Measurements from ENCODE around the gene TIMM44. TPM values are rescaled to one million over a fixed set of nuclear protein-coding genes. Genes with fewer than 3 reads are reported as not detected.
A peak's percentile ranks its signal among the peaks of the same experiment; 100 is the strongest.
"Not testable (repeated sequence)": the region's sequence is repeated elsewhere in the genome, so short reads cannot be mapped to it uniquely, and the experiment has no call there.

TIMM44 gene
- total RNA-seq, 4 donors from 2014 or later, result 55.5 to 211 (median 80.7) TPM

GRCh38 chr19:7931221-7932061 is 12.0 kb downstream of the TIMM44 start:
- no peak for TF ChIP-seq POLR2A (IDR thresholded peaks at IDR 0.05)
- TF ChIP-seq CTCF (IDR thresholded peaks at IDR 0.05), result no peak
- Histone ChIP-seq H3K9me3 (no peaks in the 10 kb centered on the region), H3K36me3 (peaks cover 0 to 68% (median 4%) of the 10 kb centered on the region in 3 donors), H3K4me1 (peaks cover 0 to 5% (median under 1%) of the 10 kb centered on the region in 4 donors), H3K27ac (peak overlapping the region in 1 of 4 donors; percentile 42), H3K27me3 (no peaks in the 10 kb centered on the region), H3K4me3 (no peak overlapping the region)
- no peak for DNase-seq

DNA sequence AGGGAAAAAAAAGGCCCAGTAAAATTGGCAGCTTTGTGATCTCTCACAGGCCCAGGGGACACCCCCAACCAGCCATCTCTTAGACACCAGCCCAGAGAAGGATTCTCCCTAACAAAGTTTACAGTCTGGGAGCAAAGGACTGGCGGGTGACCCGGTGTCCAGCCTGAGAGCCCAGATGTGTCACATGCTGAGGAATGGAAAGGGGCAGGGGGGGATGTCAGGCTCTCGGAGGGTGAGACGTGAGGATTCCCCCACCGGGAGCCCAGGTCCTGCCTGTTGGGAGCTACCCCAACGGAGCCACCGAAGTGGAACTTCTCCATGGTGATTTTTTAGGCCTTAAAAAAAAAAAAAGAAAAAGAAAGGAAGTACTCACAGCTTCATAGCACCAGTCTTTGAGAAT is 12.7 kb downstream of the TIMM44 start:
- Histone ChIP-seq H3K27ac (peak overlapping the region in 1 of 4 donors; percentile 42), H3K36me3 (peaks cover 0 to 61% (median 4%) of the 10 kb centered on the region in 3 donors), H3K4me1 (peaks cover 0 to 9% (median 6%) of the 10 kb centered on the region in 4 donors), H3K27me3 (no peaks in the 10 kb centered on the region), H3K9me3 (no peaks in the 10 kb centered on the region), H3K4me3 (no peak overlapping the region)
- no peak for DNase-seq
- TF ChIP-seq CTCF (IDR thresholded peaks at IDR 0.05) (no peak), POLR2A (IDR thresholded peaks at IDR 0.05) (no peak)

- peak overlapping the region in 1 of 4 donors; percentile 61 for H3K27ac ChIP-seq
- not testable (repeated sequence) for H3K27me3 ChIP-seq, H3K9me3 ChIP-seq, H3K4me3 ChIP-seq
- peak in 1 of 3 donors; percentile 46 for DNase-seq
- H3K4me1 ChIP-seq, result peaks cover 0 to 17% (median 9%) of the 10 kb centered on the region in 4 donors
- peaks cover 0 to 54% (median 4%) of the 10 kb centered on the region in 3 donors for H3K36me3 ChIP-seq
Measured at GRCh38 chr19:7930030-7930429, 13.4 kb downstream of the TIMM44 start.

DNA sequence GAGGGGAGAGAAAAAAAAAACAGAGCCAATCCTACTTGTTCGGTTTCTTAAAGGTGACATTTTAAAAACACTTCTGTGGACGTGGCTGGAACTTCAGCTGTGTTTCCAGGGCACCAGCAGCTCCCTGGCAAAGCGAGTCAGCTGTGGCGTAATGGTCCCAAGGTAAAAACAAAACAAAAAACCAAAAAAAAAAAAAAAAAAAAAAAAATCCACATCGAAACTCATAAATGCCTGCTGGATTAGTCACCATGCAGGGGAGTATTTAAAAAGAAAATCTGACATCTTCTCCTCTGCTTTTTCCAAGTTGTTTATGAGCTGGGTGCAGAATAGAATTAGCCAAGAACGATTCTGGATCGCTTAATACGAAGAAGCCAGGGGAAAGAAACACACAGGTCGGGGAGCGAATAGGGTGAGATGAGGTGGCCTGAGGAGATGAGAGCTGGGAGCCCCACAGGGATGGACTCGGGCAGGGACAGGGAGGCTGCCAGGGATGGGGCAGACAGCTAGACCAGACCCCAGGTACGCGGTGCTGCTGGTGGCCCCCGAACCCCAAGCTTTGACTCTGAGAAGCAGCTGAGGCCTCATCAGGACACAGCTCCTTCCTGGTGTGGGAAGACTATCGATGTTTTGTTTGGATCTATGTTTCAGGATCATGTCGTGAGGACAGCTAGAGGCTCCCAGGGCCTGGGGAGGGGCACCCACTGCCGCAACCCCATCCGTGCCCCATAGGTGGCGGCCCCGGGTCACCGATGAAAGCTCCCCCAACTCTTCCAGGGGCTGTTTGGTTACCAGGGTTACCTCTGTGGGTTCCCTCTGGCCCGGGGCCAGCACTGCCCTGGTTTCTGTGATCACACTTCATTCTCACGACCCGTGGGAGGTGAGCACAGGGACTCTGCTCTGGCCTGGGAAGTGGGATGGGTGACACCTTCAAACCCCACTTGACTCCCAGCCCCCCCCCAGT is 14.4 kb downstream of the TIMM44 start:
- Histone ChIP-seq H3K4me1 (peaks cover 0 to 22% (median 12%) of the 10 kb centered on the region in 4 donors), H3K4me3 (no peak overlapping the region)
- DNase-seq, result peak in 2 of 3 donors; percentile 39 to 68

DNA sequence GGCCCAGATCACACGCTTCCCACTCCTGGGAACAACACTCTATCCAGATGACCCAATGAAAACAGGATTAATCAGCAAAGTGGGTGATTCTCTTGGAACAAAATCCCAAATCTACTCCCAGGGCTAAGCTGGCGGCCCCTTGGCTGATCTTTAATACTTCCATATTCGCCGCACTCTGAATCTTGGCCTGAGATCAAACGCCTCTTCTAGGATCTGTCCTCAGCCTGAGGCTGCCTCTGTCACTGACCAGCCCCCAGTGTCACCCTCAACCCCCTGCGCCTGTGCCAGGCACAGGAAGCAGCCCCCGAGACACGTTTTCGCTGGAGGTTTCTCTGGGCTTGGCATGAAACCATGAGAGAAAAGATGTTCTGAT is 15.1 kb downstream of the TIMM44 start:
- Histone ChIP-seq H3K27ac (peak overlapping the region in 2 of 4 donors; percentile 46 to 49), H3K4me1 (peaks cover 0 to 22% (median 12%) of the 10 kb centered on the region in 4 donors), H3K4me3 (no peak overlapping the region), H3K9me3 (no peaks in the 10 kb centered on the region), H3K27me3 (no peaks in the 10 kb centered on the region), H3K36me3 (peaks cover 0 to 37% (median under 1%) of the 10 kb centered on the region in 3 donors)
- TF ChIP-seq POLR2A (IDR thresholded peaks at IDR 0.05), result no peak
- TF ChIP-seq CTCF (IDR thresholded peaks at IDR 0.05), result no peak
- DNase-seq, result no peak

More for the DNA sequence above, 14.4 kb downstream of the TIMM44 start:
- no peaks in the 10 kb centered on the region for H3K27me3 ChIP-seq
- peaks cover 0 to 44% (median 4%) of the 10 kb centered on the region in 3 donors for H3K36me3 ChIP-seq
- no peaks in the 10 kb centered on the region for H3K9me3 ChIP-seq
- peak in 3 of 6 experiments; percentile 19 to 23 (median 23) for TF ChIP-seq CTCF (IDR thresholded peaks at IDR 0.05)
- TF ChIP-seq POLR2A (IDR thresholded peaks at IDR 0.05), result no peak
- H3K27ac ChIP-seq, result peak overlapping the region in 3 of 4 donors; percentile 10 to 70 (median 61)
